ENCODE data around the gene LIN28A.

DNA sequence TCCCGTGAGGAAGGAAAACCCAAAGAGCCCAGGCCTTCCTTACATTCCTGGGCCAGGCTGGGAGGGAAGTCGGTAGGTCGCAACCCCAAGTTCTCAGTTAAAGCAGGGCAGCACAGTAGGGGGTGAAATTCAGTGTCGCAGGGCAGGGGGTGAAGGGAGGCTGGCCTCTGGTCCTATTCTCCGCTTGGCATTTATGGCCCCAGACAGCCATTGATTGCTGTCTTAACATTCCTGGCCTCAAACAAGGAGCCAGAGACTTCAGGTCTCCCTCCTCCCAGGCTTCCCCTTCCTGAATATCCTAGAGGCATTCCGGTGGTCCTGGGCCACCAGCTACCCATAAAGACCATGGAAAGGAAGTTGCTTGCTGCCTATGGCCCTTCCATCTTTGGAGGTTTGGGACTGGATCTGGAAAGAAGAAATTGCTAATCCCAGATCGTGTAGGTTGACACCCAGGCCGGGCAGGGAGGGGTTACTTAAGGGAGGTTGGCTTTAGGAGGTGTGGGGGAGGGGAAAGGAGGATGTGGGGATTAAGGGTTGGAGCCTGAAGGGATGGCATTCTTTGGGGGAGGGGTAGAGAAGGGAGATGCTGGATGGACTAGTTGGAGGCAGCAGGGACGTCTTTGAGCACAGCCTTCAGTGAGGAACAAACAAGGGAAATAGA is 1.7 kb downstream of the LIN28A start:
- TF ChIP-seq, protein P1, sequence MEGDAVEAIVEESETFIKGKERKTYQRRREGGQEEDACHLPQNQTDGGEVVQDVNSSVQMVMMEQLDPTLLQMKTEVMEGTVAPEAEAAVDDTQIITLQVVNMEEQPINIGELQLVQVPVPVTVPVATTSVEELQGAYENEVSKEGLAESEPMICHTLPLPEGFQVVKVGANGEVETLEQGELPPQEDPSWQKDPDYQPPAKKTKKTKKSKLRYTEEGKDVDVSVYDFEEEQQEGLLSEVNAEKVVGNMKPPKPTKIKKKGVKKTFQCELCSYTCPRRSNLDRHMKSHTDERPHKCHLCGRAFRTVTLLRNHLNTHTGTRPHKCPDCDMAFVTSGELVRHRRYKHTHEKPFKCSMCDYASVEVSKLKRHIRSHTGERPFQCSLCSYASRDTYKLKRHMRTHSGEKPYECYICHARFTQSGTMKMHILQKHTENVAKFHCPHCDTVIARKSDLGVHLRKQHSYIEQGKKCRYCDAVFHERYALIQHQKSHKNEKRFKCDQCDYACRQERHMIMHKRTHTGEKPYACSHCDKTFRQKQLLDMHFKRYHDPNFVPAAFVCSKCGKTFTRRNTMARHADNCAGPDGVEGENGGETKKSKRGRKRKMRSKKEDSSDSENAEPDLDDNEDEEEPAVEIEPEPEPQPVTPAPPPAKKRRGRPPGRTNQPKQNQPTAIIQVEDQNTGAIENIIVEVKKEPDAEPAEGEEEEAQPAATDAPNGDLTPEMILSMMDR (IDR thresholded peaks at IDR 0.05; ENCODE audit: poor library complexity, severe bottlenecking): no peak
- TF ChIP-seq TAF1 (IDR thresholded peaks at IDR 0.05; ENCODE audit: low read depth) (no peak), POLR2AphosphoS5 (IDR thresholded peaks at IDR 0.05) (no peak), EZH2 (IDR thresholded peaks at IDR 0.05; ENCODE audit: borderline replicate concordance, insufficient read depth, low read length, poor library complexity, severe bottlenecking) (no peak), MXI1 (conservative IDR thresholded peaks at IDR 0.05; ENCODE audit: poor library complexity, severe bottlenecking) (no peak), SMC3 (conservative IDR thresholded peaks at IDR 0.05; ENCODE audit: poor library complexity) (no peak)
- TF ChIP-seq, protein P2, sequence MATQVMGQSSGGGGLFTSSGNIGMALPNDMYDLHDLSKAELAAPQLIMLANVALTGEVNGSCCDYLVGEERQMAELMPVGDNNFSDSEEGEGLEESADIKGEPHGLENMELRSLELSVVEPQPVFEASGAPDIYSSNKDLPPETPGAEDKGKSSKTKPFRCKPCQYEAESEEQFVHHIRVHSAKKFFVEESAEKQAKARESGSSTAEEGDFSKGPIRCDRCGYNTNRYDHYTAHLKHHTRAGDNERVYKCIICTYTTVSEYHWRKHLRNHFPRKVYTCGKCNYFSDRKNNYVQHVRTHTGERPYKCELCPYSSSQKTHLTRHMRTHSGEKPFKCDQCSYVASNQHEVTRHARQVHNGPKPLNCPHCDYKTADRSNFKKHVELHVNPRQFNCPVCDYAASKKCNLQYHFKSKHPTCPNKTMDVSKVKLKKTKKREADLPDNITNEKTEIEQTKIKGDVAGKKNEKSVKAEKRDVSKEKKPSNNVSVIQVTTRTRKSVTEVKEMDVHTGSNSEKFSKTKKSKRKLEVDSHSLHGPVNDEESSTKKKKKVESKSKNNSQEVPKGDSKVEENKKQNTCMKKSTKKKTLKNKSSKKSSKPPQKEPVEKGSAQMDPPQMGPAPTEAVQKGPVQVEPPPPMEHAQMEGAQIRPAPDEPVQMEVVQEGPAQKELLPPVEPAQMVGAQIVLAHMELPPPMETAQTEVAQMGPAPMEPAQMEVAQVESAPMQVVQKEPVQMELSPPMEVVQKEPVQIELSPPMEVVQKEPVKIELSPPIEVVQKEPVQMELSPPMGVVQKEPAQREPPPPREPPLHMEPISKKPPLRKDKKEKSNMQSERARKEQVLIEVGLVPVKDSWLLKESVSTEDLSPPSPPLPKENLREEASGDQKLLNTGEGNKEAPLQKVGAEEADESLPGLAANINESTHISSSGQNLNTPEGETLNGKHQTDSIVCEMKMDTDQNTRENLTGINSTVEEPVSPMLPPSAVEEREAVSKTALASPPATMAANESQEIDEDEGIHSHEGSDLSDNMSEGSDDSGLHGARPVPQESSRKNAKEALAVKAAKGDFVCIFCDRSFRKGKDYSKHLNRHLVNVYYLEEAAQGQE (IDR thresholded peaks at IDR 0.05; ENCODE audit: borderline replicate concordance): no peak
